ENCODE results near the gene TVP23C.

Gene TVP23C

GRCh38 chr17:15462976-15463772, 100.1 kb downstream of the TVP23C start:
- DNase-seq = no peak

GRCh38 chr17:15457723-15458094, 105.6 kb downstream of the TVP23C start:
- DNase-seq = no peak

- peak; percentile 39 for DNase-seq
These were observed 106.1 kb downstream of the TVP23C start for GRCh38 chr17:15456972-15457722.

GRCh38 chr17:15456496-15456895, 106.8 kb downstream of the TVP23C start:
- no peak for DNase-seq

GRCh38 chr17:15454346-15454745, 108.9 kb downstream of the TVP23C start:
- no peak for DNase-seq

GRCh38 chr17:15453782-15454181, 109.5 kb downstream of the TVP23C start:
- no peak for DNase-seq

- DNase-seq = no peak
These were observed 110.0 kb downstream of the TVP23C start for GRCh38 chr17:15453246-15453645.

- no peak for DNase-seq
These were observed 110.5 kb downstream of the TVP23C start for GRCh38 chr17:15452746-15453145.
